Measurements from ENCODE around the gene SH3RF3.

DNA sequence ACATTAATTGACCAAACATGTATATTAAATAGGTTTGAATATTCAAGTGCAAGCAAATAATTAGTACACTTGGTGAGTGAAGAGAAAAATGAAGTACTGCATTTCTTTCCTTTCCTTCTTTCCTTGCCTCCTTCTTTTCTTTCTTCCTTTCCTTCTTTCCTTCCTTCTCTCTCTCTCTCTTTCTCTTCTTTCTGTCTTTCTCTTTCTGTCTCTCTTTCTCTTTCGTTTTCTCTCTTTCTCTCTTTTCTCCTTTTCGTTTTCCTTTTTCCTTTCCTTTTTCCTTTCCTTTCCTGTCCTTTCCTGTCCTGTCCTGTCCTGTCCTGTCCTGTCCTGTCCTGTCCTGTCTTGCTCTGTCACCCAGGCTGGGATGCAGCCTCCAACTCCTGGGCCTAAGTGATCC, 119.6 kb downstream of the SH3RF3 start:
- TF ChIP-seq, protein P1, sequence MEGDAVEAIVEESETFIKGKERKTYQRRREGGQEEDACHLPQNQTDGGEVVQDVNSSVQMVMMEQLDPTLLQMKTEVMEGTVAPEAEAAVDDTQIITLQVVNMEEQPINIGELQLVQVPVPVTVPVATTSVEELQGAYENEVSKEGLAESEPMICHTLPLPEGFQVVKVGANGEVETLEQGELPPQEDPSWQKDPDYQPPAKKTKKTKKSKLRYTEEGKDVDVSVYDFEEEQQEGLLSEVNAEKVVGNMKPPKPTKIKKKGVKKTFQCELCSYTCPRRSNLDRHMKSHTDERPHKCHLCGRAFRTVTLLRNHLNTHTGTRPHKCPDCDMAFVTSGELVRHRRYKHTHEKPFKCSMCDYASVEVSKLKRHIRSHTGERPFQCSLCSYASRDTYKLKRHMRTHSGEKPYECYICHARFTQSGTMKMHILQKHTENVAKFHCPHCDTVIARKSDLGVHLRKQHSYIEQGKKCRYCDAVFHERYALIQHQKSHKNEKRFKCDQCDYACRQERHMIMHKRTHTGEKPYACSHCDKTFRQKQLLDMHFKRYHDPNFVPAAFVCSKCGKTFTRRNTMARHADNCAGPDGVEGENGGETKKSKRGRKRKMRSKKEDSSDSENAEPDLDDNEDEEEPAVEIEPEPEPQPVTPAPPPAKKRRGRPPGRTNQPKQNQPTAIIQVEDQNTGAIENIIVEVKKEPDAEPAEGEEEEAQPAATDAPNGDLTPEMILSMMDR (IDR thresholded peaks at IDR 0.05), result no peak
- TF ChIP-seq SIN3A (IDR thresholded peaks at IDR 0.05; ENCODE audit: borderline replicate concordance, insufficient read depth, low read depth, low read length), result no peak
- no peak for TF ChIP-seq POLR2AphosphoS5 (IDR thresholded peaks at IDR 0.05; ENCODE audit: low read depth, low read length)

All from Panc1 (cell line).